GM12878 (cell line): ENCODE results near the gene PROX2. TPM values are rescaled to one million over a fixed set of nuclear protein-coding genes. Genes with fewer than 3 reads are reported as not detected.

Experiments
- ATAC-seq: fragments of 200-7000 bp; cut with Tn5 transposase; 3 replicates; pipeline ENCODE4 v1.9.1; 2020; ENCODE audit warnings: mild to moderate bottlenecking, moderate library complexity
- BruUV-seq: library from RNA; stranded (reverse); fragments of 400-500 nt; replicated peaks from 2 replicates; lab custom pipeline; 2021; lab: Mats Ljungman, UMichigan
- CTCF ChIA-PET: fragments of 300-600 bp; sonication (Branson Sonifier 250); formaldehyde crosslinking; extraction: SDS; loops from one replicate; lab custom pipeline; 2021; ENCODE audit warnings: inconsistent platforms; lab: Yijun Ruan, JAX
- POLR2A ChIA-PET: fragments of 350-600 bp; formaldehyde crosslinking; extraction: SDS; loops from one replicate; lab custom pipeline; 2021; ENCODE audit warnings: inconsistent platforms; lab: Charles Lee
- RAD21 ChIA-PET: fragments of 300-600 bp; sonication (Branson Sonifier 250); formaldehyde crosslinking; loops from one replicate; lab custom pipeline; 2023; ENCODE audit warnings: antibody characterized with exemption; ENCODE audit not compliant: unreplicated experiment; lab: Charles Lee
- SMC1A ChIA-PET: fragments of 300-600 bp; sonication (Branson Sonifier 250); formaldehyde crosslinking; loops from one replicate; lab custom pipeline; 2023; ENCODE audit not compliant: unreplicated experiment, uncharacterized antibody; lab: Charles Lee
- DNase-seq: peaks from one replicate; pipeline ENCODE4 v3.0.0-alpha.2; 2011; ENCODE audit warnings: low read depth, low spot score
- FAIRE-seq: peaks from 3 replicates; lab custom pipeline; 2011; peaks lifted over from hg19 to GRCh38; lab: Jason Lieb, UNC
- H2AFZ ChIP-seq: 2 replicates; pipeline ENCODE4 v1.6.0; 2011; ENCODE audit warnings: low read depth, low read length, control low read depth; ENCODE audit not compliant: control insufficient read depth
- H3K27ac ChIP-seq: 2 replicates; pipeline ENCODE4 v1.5.1; 2011; ENCODE audit warnings: control low read depth; ENCODE audit not compliant: control insufficient read depth, insufficient read depth
- H3K27me3 ChIP-seq, 2 experiments: replicated peaks in 1 of 2; 2 replicates each; pipeline versions ENCODE4 v1.6.0 to v1.6.1; 2011; ENCODE audit warnings: low read length in 1 of 2; ENCODE audit not compliant: control insufficient read depth in 2 of 2, insufficient read depth in 2 of 2
- H3K36me3 ChIP-seq, 2 experiments: 2 replicates each; pipeline ENCODE4 v1.5.1; 2011; ENCODE audit warnings: low read length in 1 of 2; ENCODE audit not compliant: control insufficient read depth in 2 of 2, insufficient read depth in 2 of 2
- H3K4me1 ChIP-seq: 2 replicates; pipeline ENCODE4 v1.6.1; 2011; ENCODE audit warnings: mild to moderate bottlenecking, low read length, moderate library complexity, mixed read lengths; ENCODE audit not compliant: control insufficient read depth, insufficient read depth
- H3K4me2 ChIP-seq: 2 replicates; pipeline ENCODE4 v1.6.0; 2011; ENCODE audit warnings: control low read depth; ENCODE audit not compliant: control insufficient read depth, insufficient read depth
- H3K4me3 ChIP-seq: fragments of 200-600 bp; sonication (generic); 2 replicates; pipeline ENCODE4 v1.5.1; 2016
- H3K79me2 ChIP-seq: 2 replicates; pipeline ENCODE4 v1.6.0; 2011; ENCODE audit warnings: low read length; ENCODE audit not compliant: control insufficient read depth, insufficient read depth
- H3K9ac ChIP-seq: 2 replicates; pipeline ENCODE4 v1.8.0; 2011; ENCODE audit warnings: low read length, control low read depth, mixed read lengths; ENCODE audit not compliant: control insufficient read depth, insufficient read depth
- H3K9me3 ChIP-seq: replicated peaks from 3 replicates; pipeline ENCODE4 v1.5.1; 2011; ENCODE audit warnings: mild to moderate bottlenecking, low read length; ENCODE audit not compliant: control insufficient read depth, insufficient read depth
- H4K20me1 ChIP-seq: 2 replicates; pipeline ENCODE4 v1.6.0; 2011; ENCODE audit not compliant: control insufficient read depth, insufficient read depth
- CBX5 ChIP-seq: sonication (generic); IDR thresholded peaks from 2 replicates; pipeline ENCODE4 v1.6.1; 2016; ENCODE audit warnings: low read depth, moderate library complexity, mild to moderate bottlenecking, inconsistent platforms
- FOS ChIP-seq: IDR thresholded peaks from 3 replicates; pipeline ENCODE4 v1.6.1; 2011; ENCODE audit warnings: borderline replicate concordance; ENCODE audit not compliant: insufficient read length; ENCODE audit errors: extremely low read depth
- GABPA ChIP-seq: IDR thresholded peaks from 2 replicates; pipeline ENCODE4 v1.6.1; 2014; ENCODE audit warnings: antibody characterized with exemption, low read depth, mild to moderate bottlenecking, inconsistent platforms
- NR2C2 ChIP-seq: IDR thresholded peaks from 2 replicates; pipeline ENCODE4 v1.6.1; 2011; ENCODE audit warnings: borderline replicate concordance, low read depth; ENCODE audit not compliant: control insufficient read depth, insufficient read length
- NR2F1 ChIP-seq: fragments of 450-650 bp; conservative IDR thresholded peaks from 2 replicates; pipeline ENCODE4 v1.6.1; 2017; ENCODE audit warnings: mild to moderate bottlenecking
- NRF1 ChIP-seq: conservative IDR thresholded peaks from 2 replicates; pipeline ENCODE4 v1.6.1; 2011; ENCODE audit warnings: mild to moderate bottlenecking, low read depth, low read length, improper control_type of control experiment
- PAX8 ChIP-seq: fragments of 450-650 bp; IDR thresholded peaks from 2 replicates; pipeline ENCODE4 v1.6.1; 2017; ENCODE audit warnings: mild to moderate bottlenecking, moderate library complexity
- STAT1 ChIP-seq: fragments of 450-650 bp; conservative IDR thresholded peaks from 2 replicates; pipeline ENCODE4 v1.6.1; 2014; ENCODE audit warnings: antibody characterized with exemption, mild to moderate bottlenecking
- TBL1XR1 ChIP-seq: IDR thresholded peaks from 2 replicates; pipeline ENCODE4 v1.6.1; 2012; ENCODE audit warnings: low read depth, low read length, improper control_type of control experiment
- TCF3 ChIP-seq: IDR thresholded peaks from 2 replicates; pipeline ENCODE4 v1.6.1; 2012; ENCODE audit warnings: low read depth, mild to moderate bottlenecking, low read length, borderline replicate concordance; ENCODE audit not compliant: insufficient read depth
- WGBS: methylation state at CpG from one replicate; pipeline ENCODE4 v1.1.6; 2016; ENCODE audit warnings: low lambda C conversion rate; ENCODE audit not compliant: insufficient replicate concordance, insufficient coverage; ENCODE audit errors: missing lambda C conversion rate; 5-methylcytosine and 5-hydroxymethylcytosine counted together
- in situ Hi-C: fragments of 300-500 bp; cut with MboI; formaldehyde crosslinking; loops from 9 replicates; pipeline ENCODE4 v1.14.3; 2018; ENCODE audit warnings: mixed read lengths
- intact Hi-C: fragments of 100-400 bp; cut with micrococcal nuclease; formaldehyde crosslinking; loops from one replicate; pipeline ENCODE4 v1.14.2; 2022; ENCODE audit not compliant: unreplicated experiment
- polyA plus RNA-seq, 11 experiments: library from polyadenylated mRNA; depleted of rRNA in 4 of 11; unstranded in 6 of 11; stranded (reverse) in 5 of 11; fragments of >200 nt; fragmentation: Nextera tagmentation in 4 of 11; fragmentation: Illumina TruSeq in 1 of 11; extraction: Ambion mirVana in 4 of 11; extraction: Trizol in 1 of 11; gene quantifications; 1 replicate in 1 of 11; 2 replicates in 10 of 11; pipeline versions ENCODE4 v1.2.1 to v1.2.3, GENCODE V29; 2011 to 2016; ENCODE audit warnings: inconsistent platforms in 2 of 11, missing spikeins in 2 of 11, low read depth in 1 of 11
- total RNA-seq, 4 experiments: library from RNA; depleted of rRNA in 3 of 4; stranded (reverse); fragments of >200 nt in 3 of 4; fragmentation: Illumina TruSeq in 1 of 4; extraction: Trizol in 1 of 4; gene quantifications; 2 replicates each; pipeline versions ENCODE4 v1.2.1 to v1.2.3, GENCODE V29; 2013 to 2021
- TF ChIP-seq, protein P1 (sequence below): fragments of 450-650 bp; IDR thresholded peaks from 2 replicates; pipeline ENCODE4 v1.6.1; 2017; ENCODE audit warnings: mild to moderate bottlenecking, moderate library complexity
- TF ChIP-seq, protein P2 (sequence below): fragments of 450-650 bp; IDR thresholded peaks from 2 replicates; pipeline ENCODE4 v1.6.1; 2017; ENCODE audit warnings: low read depth, mild to moderate bottlenecking, moderate library complexity
- TF ChIP-seq, protein P3 (sequence below): fragments of 450-650 bp; IDR thresholded peaks from 2 replicates; pipeline ENCODE4 v1.6.1; 2014; ENCODE audit warnings: mild to moderate bottlenecking
- TF ChIP-seq, protein P4 (sequence below): fragments of 450-650 bp; IDR thresholded peaks from 2 replicates; pipeline ENCODE4 v1.6.1; 2016; ENCODE audit warnings: mild to moderate bottlenecking
- TF ChIP-seq, protein P5 (sequence below): IDR thresholded peaks from 2 replicates; pipeline ENCODE4 v1.6.1; 2011; ENCODE audit warnings: borderline replicate concordance, low read depth, mild to moderate bottlenecking, moderate library complexity, low read length; ENCODE audit not compliant: insufficient read depth, poor library complexity, severe bottlenecking

The PROX2 gene
- total and polyA plus RNA-seq, 10 of the 15 experiments (the other 5 are each of a cell fraction or from before 2014, with no cell fraction given) = 0.04 to 0.42 (median 0.19) TPM

DNA sequence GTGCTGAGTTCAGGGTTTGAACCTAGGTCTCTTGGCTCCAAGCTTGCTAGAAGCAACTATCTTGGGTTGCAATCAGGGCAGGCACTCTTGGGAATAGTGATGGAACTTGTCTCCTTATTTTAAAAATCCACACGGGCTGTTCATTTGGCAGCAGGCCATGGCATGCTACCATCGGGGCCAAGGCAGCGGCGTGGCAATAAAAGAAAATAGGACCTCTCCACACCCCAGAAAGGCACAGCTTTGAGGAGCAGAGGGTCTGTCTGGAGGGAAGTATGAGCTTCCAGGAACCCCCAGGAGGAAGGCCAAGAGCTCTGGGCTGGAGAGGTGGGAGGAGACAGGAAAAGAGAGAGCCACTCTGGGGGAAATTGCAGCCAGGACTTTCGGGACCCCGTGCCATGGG lies 31.8 kb upstream of the PROX2 start:
- no peak overlapping the region for H3K4me3 ChIP-seq
- peaks cover 4% of the 10 kb centered on the region; the same call in 1 of the 2 replicates for H3K4me1 ChIP-seq
- no peak for DNase-seq
- no peak overlapping the region for H3K9ac ChIP-seq
- in situ Hi-C loops (no loop called here), intact Hi-C loops (no loop called here)
- H3K36me3 ChIP-seq = peaks cover 4 to 12% of the 10 kb centered on the region in 2 experiments; a peak in 3 of 4 replicates
- ChIA-PET SMC1A (interaction anchor here (1.0 to 10.3 kb wide), 2 partner anchors 33 to 48 kb away, joined by 3 to 165 read pairs; no protein-coding TSS in a partner anchor), POLR2A (no interaction called here), RAD21 (interaction anchor here (1.2 to 5.6 kb wide), 4 partner anchors 10 to 181 kb away, joined by 3 to 114 read pairs (median 4); no protein-coding TSS in a partner anchor), CTCF (interaction anchor here (0.9 to 26.0 kb wide), 7 partner anchors 10 to 388 kb away, joined by 3 to 552 read pairs (median 4); partner anchors contain the start of gene PROX2)
- TF ChIP-seq FOS (no peak), CBX5 (no peak), STAT1 (no peak), TBL1XR1 (no peak), NRF1 (no peak), GABPA (no peak), NR2C2 (no peak), NR2F1 (no peak), PAX8 (no peak), TCF3 (no peak)
- TF ChIP-seq, protein P1, sequence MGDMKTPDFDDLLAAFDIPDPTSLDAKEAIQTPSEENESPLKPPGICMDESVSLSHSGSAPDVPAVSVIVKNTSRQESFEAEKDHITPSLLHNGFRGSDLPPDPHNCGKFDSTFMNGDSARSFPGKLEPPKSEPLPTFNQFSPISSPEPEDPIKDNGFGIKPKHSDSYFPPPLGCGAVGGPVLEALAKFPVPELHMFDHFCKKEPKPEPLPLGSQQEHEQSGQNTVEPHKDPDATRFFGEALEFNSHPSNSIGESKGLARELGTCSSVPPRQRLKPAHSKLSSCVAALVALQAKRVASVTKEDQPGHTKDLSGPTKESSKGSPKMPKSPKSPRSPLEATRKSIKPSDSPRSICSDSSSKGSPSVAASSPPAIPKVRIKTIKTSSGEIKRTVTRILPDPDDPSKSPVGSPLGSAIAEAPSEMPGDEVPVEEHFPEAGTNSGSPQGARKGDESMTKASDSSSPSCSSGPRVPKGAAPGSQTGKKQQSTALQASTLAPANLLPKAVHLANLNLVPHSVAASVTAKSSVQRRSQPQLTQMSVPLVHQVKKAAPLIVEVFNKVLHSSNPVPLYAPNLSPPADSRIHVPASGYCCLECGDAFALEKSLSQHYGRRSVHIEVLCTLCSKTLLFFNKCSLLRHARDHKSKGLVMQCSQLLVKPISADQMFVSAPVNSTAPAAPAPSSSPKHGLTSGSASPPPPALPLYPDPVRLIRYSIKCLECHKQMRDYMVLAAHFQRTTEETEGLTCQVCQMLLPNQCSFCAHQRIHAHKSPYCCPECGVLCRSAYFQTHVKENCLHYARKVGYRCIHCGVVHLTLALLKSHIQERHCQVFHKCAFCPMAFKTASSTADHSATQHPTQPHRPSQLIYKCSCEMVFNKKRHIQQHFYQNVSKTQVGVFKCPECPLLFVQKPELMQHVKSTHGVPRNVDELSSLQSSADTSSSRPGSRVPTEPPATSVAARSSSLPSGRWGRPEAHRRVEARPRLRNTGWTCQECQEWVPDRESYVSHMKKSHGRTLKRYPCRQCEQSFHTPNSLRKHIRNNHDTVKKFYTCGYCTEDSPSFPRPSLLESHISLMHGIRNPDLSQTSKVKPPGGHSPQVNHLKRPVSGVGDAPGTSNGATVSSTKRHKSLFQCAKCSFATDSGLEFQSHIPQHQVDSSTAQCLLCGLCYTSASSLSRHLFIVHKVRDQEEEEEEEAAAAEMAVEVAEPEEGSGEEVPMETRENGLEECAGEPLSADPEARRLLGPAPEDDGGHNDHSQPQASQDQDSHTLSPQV = no peak
- TF ChIP-seq, protein P2, sequence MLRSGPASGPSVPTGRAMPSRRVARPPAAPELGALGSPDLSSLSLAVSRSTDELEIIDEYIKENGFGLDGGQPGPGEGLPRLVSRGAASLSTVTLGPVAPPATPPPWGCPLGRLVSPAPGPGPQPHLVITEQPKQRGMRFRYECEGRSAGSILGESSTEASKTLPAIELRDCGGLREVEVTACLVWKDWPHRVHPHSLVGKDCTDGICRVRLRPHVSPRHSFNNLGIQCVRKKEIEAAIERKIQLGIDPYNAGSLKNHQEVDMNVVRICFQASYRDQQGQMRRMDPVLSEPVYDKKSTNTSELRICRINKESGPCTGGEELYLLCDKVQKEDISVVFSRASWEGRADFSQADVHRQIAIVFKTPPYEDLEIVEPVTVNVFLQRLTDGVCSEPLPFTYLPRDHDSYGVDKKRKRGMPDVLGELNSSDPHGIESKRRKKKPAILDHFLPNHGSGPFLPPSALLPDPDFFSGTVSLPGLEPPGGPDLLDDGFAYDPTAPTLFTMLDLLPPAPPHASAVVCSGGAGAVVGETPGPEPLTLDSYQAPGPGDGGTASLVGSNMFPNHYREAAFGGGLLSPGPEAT = no peak
- TF ChIP-seq, protein P3, sequence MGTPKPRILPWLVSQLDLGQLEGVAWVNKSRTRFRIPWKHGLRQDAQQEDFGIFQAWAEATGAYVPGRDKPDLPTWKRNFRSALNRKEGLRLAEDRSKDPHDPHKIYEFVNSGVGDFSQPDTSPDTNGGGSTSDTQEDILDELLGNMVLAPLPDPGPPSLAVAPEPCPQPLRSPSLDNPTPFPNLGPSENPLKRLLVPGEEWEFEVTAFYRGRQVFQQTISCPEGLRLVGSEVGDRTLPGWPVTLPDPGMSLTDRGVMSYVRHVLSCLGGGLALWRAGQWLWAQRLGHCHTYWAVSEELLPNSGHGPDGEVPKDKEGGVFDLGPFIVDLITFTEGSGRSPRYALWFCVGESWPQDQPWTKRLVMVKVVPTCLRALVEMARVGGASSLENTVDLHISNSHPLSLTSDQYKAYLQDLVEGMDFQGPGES = no peak
- TF ChIP-seq, protein P4, sequence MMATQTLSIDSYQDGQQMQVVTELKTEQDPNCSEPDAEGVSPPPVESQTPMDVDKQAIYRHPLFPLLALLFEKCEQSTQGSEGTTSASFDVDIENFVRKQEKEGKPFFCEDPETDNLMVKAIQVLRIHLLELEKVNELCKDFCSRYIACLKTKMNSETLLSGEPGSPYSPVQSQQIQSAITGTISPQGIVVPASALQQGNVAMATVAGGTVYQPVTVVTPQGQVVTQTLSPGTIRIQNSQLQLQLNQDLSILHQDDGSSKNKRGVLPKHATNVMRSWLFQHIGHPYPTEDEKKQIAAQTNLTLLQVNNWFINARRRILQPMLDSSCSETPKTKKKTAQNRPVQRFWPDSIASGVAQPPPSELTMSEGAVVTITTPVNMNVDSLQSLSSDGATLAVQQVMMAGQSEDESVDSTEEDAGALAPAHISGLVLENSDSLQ = no peak
- TF ChIP-seq, protein P5, sequence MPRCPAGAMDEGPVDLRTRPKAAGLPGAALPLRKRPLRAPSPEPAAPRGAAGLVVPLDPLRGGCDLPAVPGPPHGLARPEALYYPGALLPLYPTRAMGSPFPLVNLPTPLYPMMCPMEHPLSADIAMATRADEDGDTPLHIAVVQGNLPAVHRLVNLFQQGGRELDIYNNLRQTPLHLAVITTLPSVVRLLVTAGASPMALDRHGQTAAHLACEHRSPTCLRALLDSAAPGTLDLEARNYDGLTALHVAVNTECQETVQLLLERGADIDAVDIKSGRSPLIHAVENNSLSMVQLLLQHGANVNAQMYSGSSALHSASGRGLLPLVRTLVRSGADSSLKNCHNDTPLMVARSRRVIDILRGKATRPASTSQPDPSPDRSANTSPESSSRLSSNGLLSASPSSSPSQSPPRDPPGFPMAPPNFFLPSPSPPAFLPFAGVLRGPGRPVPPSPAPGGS = no peak
- no peak overlapping the region for H3K27ac ChIP-seq
- H2AFZ ChIP-seq = no peak overlapping the region
- no peaks in the 10 kb centered on the region for H3K79me2 ChIP-seq
- no peaks in the 10 kb centered on the region for H3K27me3 ChIP-seq
- BruUV-seq = no TSS peak
- ATAC-seq = no peak
- no peaks in the 10 kb centered on the region for H4K20me1 ChIP-seq
- WGBS = 89% methylated on average over 6 of the region's 6 CpGs
- no peak for FAIRE-seq
- no peak overlapping the region for H3K4me2 ChIP-seq
- no peaks in the 10 kb centered on the region for H3K9me3 ChIP-seq
